Measurements from ENCODE around the gene OSTN.

- no peak for TF ChIP-seq CTCF (IDR thresholded peaks at IDR 0.05; ENCODE audit: poor library complexity, severe bottlenecking)
- TF ChIP-seq POLR2AphosphoS5 (IDR thresholded peaks at IDR 0.05): no peak
- no peak for TF ChIP-seq TAF1 (IDR thresholded peaks at IDR 0.05; ENCODE audit: low read depth)
- TF ChIP-seq SMC3 (conservative IDR thresholded peaks at IDR 0.05; ENCODE audit: poor library complexity): no peak
These were observed 64.8 kb downstream of the OSTN start for GRCh38 chr3:191263850-191264249.

Measured in neural cell (in vitro differentiated cells).